OCI-LY3 (cell line): ENCODE measurements around the gene PGAP3.

Experiments
- EZH2phosphoT487 ChIP-seq: fragments of 200-600 bp; shearing (Covaris generic); IDR thresholded peaks from 2 replicates; pipeline ENCODE4 v1.6.1; 2018; ENCODE audit warnings: antibody characterized with exemption, mixed run types, low read depth
- TF ChIP-seq, protein P1 (sequence below): fragments of 200-600, 300-600 bp; sonication (generic); IDR thresholded peaks from 2 replicates; pipeline ENCODE4 v1.5.1; 2014; ENCODE audit warnings: antibody characterized with exemption, low read length, low read depth

DNA sequence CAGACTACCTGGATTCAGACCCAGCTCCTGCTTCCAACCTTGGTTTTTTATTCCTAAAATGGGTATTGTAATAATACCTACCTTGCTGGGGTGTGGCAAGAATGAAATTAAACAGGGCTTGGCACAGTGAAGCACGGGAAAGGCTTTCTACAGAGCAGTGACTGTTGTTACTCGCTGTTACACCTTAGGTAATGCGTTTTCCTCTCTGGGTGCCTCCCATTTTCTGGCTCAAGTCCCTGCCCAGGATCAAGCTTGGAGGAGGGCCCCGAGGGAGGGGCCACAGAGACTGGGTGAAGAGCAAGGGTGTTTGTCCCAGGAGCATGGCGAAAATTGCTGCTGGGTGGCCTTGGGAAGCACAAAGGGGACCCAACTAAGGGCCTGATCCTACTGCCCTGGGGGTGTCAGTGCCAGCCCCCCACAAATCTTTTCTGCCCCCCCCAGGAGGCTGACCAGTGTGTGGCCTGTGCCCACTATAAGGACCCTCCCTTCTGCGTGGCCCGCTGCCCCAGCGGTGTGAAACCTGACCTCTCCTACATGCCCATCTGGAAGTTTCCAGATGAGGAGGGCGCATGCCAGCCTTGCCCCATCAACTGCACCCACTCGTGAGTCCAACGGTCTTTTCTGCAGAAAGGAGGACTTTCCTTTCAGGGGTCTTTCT, 29.2 kb upstream of the PGAP3 start:
- TF ChIP-seq, protein P1, sequence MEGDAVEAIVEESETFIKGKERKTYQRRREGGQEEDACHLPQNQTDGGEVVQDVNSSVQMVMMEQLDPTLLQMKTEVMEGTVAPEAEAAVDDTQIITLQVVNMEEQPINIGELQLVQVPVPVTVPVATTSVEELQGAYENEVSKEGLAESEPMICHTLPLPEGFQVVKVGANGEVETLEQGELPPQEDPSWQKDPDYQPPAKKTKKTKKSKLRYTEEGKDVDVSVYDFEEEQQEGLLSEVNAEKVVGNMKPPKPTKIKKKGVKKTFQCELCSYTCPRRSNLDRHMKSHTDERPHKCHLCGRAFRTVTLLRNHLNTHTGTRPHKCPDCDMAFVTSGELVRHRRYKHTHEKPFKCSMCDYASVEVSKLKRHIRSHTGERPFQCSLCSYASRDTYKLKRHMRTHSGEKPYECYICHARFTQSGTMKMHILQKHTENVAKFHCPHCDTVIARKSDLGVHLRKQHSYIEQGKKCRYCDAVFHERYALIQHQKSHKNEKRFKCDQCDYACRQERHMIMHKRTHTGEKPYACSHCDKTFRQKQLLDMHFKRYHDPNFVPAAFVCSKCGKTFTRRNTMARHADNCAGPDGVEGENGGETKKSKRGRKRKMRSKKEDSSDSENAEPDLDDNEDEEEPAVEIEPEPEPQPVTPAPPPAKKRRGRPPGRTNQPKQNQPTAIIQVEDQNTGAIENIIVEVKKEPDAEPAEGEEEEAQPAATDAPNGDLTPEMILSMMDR: no peak
- TF ChIP-seq EZH2phosphoT487: no peak
